MM.1S (cell line): ENCODE results near the gene CCR9.

ENCODE experiments used
- DNase-seq: peaks from one replicate; pipeline ENCODE4 v3.0.0-alpha.2; 2015
- H2AFZ ChIP-seq: fragments of 300-600 bp; sonication (generic); 2 replicates; pipeline ENCODE4 v1.6.0; 2016; ENCODE audit warnings: antibody characterized with exemption, low read length
- H3F3A ChIP-seq: fragments of 300-600 bp; sonication (generic); 2 replicates; pipeline ENCODE4 v1.6.1; 2016; ENCODE audit warnings: mild to moderate bottlenecking, antibody characterized with exemption, low read length, moderate library complexity, mixed read lengths; ENCODE audit not compliant: insufficient read depth
- H3K27ac ChIP-seq: fragments of 300-600 bp; sonication (generic); 2 replicates; pipeline ENCODE4 v1.5.1; 2016; ENCODE audit warnings: mild to moderate bottlenecking, low read length
- H3K27me3 ChIP-seq: fragments of 300-600 bp; sonication (generic); replicated peaks from 2 replicates; pipeline ENCODE4 v1.6.0; 2016; ENCODE audit warnings: low read length; ENCODE audit not compliant: insufficient read depth
- H3K36me3 ChIP-seq: fragments of 300-600 bp; sonication (generic); replicated peaks from 2 replicates; pipeline ENCODE4 v1.6.1; 2016; ENCODE audit warnings: mild to moderate bottlenecking, low read length, mixed read lengths; ENCODE audit not compliant: insufficient read depth
- H3K4me1 ChIP-seq: fragments of 300-600 bp; sonication (generic); 2 replicates; pipeline ENCODE4 v1.6.1; 2016; ENCODE audit warnings: low read length, mixed read lengths
- H3K4me2 ChIP-seq: fragments of 300-600 bp; sonication (generic); 2 replicates; pipeline ENCODE4 v1.6.0; 2016; ENCODE audit warnings: low read depth, low read length
- H3K4me3 ChIP-seq: fragments of 300-600 bp; sonication (generic); 2 replicates; pipeline ENCODE4 v1.5.1; 2016; ENCODE audit warnings: low read length, mixed read lengths
- H3K79me2 ChIP-seq: fragments of 300-600 bp; sonication (generic); 2 replicates; pipeline ENCODE4 v1.6.1; 2016; ENCODE audit warnings: mixed run types, low read length, mixed read lengths
- H3K9ac ChIP-seq: fragments of 300-600 bp; sonication (generic); 2 replicates; pipeline ENCODE4 v1.6.1; 2016; ENCODE audit warnings: low read length, mixed read lengths
- H3K9me2 ChIP-seq: fragments of 300-600 bp; sonication (generic); replicated peaks from 2 replicates; pipeline ENCODE4 v1.6.1; 2016; ENCODE audit warnings: mild to moderate bottlenecking, low read length, mixed read lengths; ENCODE audit not compliant: insufficient read depth
- H3K9me3 ChIP-seq: fragments of 300-600 bp; sonication (generic); replicated peaks from 2 replicates; pipeline ENCODE4 v1.6.1; 2016; ENCODE audit warnings: mild to moderate bottlenecking, low read length, mixed read lengths; ENCODE audit not compliant: insufficient read depth
- H4K20me1 ChIP-seq: fragments of 300-600 bp; sonication (generic); 2 replicates; pipeline ENCODE4 v1.6.1; 2016; ENCODE audit warnings: mild to moderate bottlenecking, low read length, moderate library complexity, mixed read lengths; ENCODE audit not compliant: insufficient read depth
- EZH2 ChIP-seq: fragments of 300-600 bp; sonication (generic); optimal IDR thresholded peaks from 2 replicates; pipeline ENCODE3; 2017; ENCODE audit warnings: low read depth, mild to moderate bottlenecking, antibody characterized with exemption, low read length, mixed read lengths
- EZH2phosphoT487 ChIP-seq: fragments of 300-600 bp; sonication (generic); IDR thresholded peaks from 2 replicates; pipeline ENCODE4 v1.6.1; 2018; ENCODE audit warnings: antibody characterized with exemption, low read length
- TF ChIP-seq, protein P1 (sequence below): fragments of 300-600 bp; sonication (generic); IDR thresholded peaks from 2 replicates; pipeline ENCODE4 v1.5.1; 2016; ENCODE audit warnings: antibody characterized with exemption, low read length, mixed read lengths

Gene CCR9

DNA sequence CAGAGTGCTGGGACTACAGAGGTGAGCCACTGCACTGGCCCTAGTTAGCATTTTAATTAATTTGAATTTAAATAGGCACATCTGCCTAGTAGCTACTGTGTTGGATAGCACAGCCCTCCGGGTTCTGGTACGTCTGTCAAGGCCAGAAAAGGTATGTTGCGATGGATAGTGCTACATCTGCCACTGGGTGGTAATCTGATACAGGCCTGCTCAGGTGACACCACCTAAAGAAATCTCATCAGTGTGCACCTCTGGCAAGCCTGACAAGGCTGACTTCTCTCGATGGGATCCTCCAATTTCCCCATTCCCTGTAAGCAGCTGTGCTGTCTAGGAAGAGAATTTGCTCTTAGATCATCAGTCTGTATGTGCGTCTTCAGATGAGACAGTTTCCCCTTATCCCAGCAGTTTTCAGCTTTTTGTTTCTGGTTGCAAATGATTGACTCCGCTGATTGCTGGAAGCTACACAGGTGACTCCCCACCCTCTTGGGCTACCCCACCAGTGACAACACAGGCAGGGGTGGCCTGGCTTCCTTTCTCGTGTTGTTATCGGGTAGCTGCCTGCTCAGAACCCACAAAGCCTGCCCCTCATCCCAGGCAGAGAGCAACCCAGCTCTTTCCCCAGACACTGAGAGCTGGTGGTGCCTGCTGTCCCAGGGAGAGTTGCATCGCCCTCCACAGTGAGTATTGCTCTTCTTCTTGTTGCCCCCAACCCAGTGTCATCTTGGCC, at the start of gene CCR9:
CCR9 (plus strand) TSS at position 565 of the 727 bp plus-strand sequence. CDS start 8,391 bp downstream, outside the sequence.
- Histone ChIP-seq H3K9ac (no peak within 1 kb of the TSS), H3K27ac (no peak within 1 kb of the TSS), H3F3A (peaks cover 3% of the 10 kb centered on the region; the same call in 1 of the 2 replicates), H3K36me3 (no peaks in the 10 kb centered on the region), H3K4me3 (no peak within 1 kb of the TSS), H3K9me2 (no peaks in the 10 kb centered on the region), H3K4me1 (peaks cover 14% of the 10 kb centered on the region; the same call in 1 of the 2 replicates), H3K4me2 (no peak within 1 kb of the TSS), H2AFZ (no peak within 1 kb of the TSS), H3K27me3 (no peaks in the 10 kb centered on the region), H3K9me3 (no peaks in the 10 kb centered on the region), H4K20me1 (no peaks in the 10 kb centered on the region), H3K79me2 (no peaks in the 10 kb centered on the region)
- DNase-seq = no peak
- TF ChIP-seq, protein P1, sequence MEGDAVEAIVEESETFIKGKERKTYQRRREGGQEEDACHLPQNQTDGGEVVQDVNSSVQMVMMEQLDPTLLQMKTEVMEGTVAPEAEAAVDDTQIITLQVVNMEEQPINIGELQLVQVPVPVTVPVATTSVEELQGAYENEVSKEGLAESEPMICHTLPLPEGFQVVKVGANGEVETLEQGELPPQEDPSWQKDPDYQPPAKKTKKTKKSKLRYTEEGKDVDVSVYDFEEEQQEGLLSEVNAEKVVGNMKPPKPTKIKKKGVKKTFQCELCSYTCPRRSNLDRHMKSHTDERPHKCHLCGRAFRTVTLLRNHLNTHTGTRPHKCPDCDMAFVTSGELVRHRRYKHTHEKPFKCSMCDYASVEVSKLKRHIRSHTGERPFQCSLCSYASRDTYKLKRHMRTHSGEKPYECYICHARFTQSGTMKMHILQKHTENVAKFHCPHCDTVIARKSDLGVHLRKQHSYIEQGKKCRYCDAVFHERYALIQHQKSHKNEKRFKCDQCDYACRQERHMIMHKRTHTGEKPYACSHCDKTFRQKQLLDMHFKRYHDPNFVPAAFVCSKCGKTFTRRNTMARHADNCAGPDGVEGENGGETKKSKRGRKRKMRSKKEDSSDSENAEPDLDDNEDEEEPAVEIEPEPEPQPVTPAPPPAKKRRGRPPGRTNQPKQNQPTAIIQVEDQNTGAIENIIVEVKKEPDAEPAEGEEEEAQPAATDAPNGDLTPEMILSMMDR = no peak
- no peak for TF ChIP-seq EZH2
- TF ChIP-seq EZH2phosphoT487 = no peak

GRCh38 chr3:45838466-45838865, 47.9 kb upstream of the CCR9 start:
- H4K20me1 ChIP-seq = no peaks in the 10 kb centered on the region
- no peak overlapping the region for H2AFZ ChIP-seq
- H3K9me3 ChIP-seq = no peaks in the 10 kb centered on the region
- no peaks in the 10 kb centered on the region for H3K9me2 ChIP-seq
- peaks cover 14% of the 10 kb centered on the region for H3K4me1 ChIP-seq
- H3K4me2 ChIP-seq = no peak overlapping the region
- H3K36me3 ChIP-seq = no peaks in the 10 kb centered on the region
- H3F3A ChIP-seq = peaks cover 10% of the 10 kb centered on the region; the same call in 1 of the 2 replicates
- H3K27ac ChIP-seq = no peak overlapping the region
- no peak overlapping the region for H3K4me3 ChIP-seq
- H3K9ac ChIP-seq = no peak overlapping the region
- TF ChIP-seq EZH2phosphoT487 = no peak
- TF ChIP-seq, protein P1 = no peak
- TF ChIP-seq EZH2 = no peak
- no peaks in the 10 kb centered on the region for H3K27me3 ChIP-seq
- 0 out of 2 replicates have a peak, but pooled peaks cover 8% of the 10 kb centered on the region for H3K79me2 ChIP-seq
- no peak for DNase-seq

GRCh38 chr3:45841420-45841756, 45.0 kb upstream of the CCR9 start:
- no peaks in the 10 kb centered on the region for H3K27me3 ChIP-seq
- TF ChIP-seq EZH2 (no peak), EZH2phosphoT487 (no peak)
- TF ChIP-seq, protein P1 = no peak
- no peaks in the 10 kb centered on the region for H4K20me1 ChIP-seq
- DNase-seq = peak; percentile 25
- no peaks in the 10 kb centered on the region for H3K36me3 ChIP-seq
- peaks cover 10% of the 10 kb centered on the region; the same call in 1 of the 2 replicates for H3F3A ChIP-seq
- peaks cover 24% of the 10 kb centered on the region for H3K4me1 ChIP-seq
- H3K4me3 ChIP-seq = peak overlapping the region; percentile 98
- H3K4me2 ChIP-seq = peak overlapping the region; percentile 79
- peak overlapping the region; percentile 89 for H3K9ac ChIP-seq
- H3K79me2 ChIP-seq = 0 out of 2 replicates have a peak, but pooled peaks cover 8% of the 10 kb centered on the region
- H3K27ac ChIP-seq = peak overlapping the region; percentile 64; the same call in 1 of the 2 replicates
- H2AFZ ChIP-seq = peak overlapping the region; percentile 93
- H3K9me2 ChIP-seq = no peaks in the 10 kb centered on the region
- H3K9me3 ChIP-seq = no peaks in the 10 kb centered on the region
